GM10266 (cell line): Measurements from ENCODE around the gene WDR27.
"Not testable (repeated sequence)": the region's sequence is repeated elsewhere in the genome, so short reads cannot be mapped to it uniquely, and the experiment has no call there.

Experiments used
- DNase-seq: peaks from one replicate; pipeline ENCODE4 v3.0.0; 2012; ENCODE audit errors: extremely low spot score
- TF ChIP-seq, protein P1 (sequence below): IDR thresholded peaks from 2 replicates; pipeline ENCODE4 v1.5.1; 2012; ENCODE audit warnings: mild to moderate bottlenecking, low read depth; ENCODE audit not compliant: control insufficient read depth, insufficient read depth; ENCODE audit errors: missing control alignments

WDR27 gene

GRCh38 chr6:169618526-169619490, 83.0 kb downstream of the WDR27 start:
- TF ChIP-seq, protein P1, sequence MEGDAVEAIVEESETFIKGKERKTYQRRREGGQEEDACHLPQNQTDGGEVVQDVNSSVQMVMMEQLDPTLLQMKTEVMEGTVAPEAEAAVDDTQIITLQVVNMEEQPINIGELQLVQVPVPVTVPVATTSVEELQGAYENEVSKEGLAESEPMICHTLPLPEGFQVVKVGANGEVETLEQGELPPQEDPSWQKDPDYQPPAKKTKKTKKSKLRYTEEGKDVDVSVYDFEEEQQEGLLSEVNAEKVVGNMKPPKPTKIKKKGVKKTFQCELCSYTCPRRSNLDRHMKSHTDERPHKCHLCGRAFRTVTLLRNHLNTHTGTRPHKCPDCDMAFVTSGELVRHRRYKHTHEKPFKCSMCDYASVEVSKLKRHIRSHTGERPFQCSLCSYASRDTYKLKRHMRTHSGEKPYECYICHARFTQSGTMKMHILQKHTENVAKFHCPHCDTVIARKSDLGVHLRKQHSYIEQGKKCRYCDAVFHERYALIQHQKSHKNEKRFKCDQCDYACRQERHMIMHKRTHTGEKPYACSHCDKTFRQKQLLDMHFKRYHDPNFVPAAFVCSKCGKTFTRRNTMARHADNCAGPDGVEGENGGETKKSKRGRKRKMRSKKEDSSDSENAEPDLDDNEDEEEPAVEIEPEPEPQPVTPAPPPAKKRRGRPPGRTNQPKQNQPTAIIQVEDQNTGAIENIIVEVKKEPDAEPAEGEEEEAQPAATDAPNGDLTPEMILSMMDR = no peak
- DNase-seq = no peak

GRCh38 chr6:169617562-169617961, 84.3 kb downstream of the WDR27 start:
- DNase-seq = no peak

GRCh38 chr6:169608609-169609008, 93.2 kb downstream of the WDR27 start:
- DNase-seq = not testable (repeated sequence)

More at GRCh38 chr6:169617562-169617961, 84.3 kb downstream of the WDR27 start:
- TF ChIP-seq, protein P1 = no peak

GRCh38 chr6:169604076-169604475, 97.8 kb downstream of the WDR27 start:
- DNase-seq = no peak
- TF ChIP-seq, protein P1 = no peak

DNA sequence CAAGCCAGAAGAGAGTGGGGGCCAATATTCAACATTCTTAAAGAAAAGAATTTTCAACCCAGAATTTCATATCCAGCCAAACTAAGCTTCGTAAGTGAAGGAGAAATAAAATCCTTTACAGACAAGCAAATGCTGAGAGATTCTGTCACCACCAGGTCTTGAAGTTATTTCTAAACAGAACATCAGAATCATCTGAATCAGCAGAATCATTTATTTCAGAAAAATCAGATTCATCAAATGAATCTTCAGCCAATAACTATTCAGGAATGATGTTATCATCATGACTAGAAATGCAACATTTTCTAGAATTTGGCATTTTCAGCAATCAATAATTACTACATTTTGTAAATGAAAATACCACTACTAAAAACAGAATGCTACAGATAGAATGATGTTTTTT, 100.7 kb downstream of the WDR27 start:
- not testable (repeated sequence) for DNase-seq

GRCh38 chr6:169592558-169592957, 109.3 kb downstream of the WDR27 start:
- TF ChIP-seq, protein P1 = no peak
- DNase-seq = no peak

DNA sequence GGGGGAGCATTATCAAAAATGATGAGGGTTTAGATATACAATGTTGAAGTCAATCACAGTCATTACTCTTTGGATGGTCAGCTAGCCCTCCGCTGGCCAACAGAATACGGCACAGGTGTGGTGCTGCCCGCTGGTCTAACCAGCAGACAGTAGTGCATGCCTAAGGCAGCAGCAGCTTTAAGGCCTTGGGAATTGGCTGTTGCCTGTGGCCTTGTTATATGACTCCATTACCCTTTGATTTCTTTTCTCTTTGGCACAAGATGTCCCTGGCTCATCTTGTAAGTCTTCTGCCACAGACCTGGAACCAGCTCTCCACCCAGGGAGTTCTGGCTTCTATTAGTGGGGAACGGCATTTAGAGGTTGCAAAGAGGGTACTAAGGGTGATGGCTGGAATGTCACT, 110.2 kb downstream of the WDR27 start:
- no peak for DNase-seq
- TF ChIP-seq, protein P1 = no peak

- TF ChIP-seq, protein P1 = no peak
- no peak for DNase-seq
Observed at GRCh38 chr6:169590376-169590939, 111.4 kb downstream of the WDR27 start.
